ENCODE measurements around the gene LMAN1L.

DNA sequence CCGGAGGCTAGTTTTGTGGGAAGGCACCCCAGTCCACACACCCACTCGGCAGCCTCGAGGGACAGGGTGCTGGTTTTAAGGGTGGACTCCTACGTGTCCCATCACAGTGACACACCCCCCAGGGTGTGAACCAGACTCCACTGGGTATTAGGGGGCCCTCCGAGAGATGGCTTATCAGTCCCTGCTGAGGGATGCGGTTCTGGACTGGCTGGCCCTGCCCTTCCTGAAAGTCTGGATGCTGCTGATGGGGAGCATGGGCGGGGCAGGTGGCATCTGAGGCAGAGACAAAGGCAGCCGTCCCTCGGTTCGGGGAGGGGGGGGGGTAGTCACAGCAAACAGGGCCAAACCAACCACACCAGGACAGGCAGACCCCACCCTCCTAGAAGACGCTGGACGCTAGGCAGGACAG lies 31.3 kb downstream of the LMAN1L start:
- TF ChIP-seq, protein P1, sequence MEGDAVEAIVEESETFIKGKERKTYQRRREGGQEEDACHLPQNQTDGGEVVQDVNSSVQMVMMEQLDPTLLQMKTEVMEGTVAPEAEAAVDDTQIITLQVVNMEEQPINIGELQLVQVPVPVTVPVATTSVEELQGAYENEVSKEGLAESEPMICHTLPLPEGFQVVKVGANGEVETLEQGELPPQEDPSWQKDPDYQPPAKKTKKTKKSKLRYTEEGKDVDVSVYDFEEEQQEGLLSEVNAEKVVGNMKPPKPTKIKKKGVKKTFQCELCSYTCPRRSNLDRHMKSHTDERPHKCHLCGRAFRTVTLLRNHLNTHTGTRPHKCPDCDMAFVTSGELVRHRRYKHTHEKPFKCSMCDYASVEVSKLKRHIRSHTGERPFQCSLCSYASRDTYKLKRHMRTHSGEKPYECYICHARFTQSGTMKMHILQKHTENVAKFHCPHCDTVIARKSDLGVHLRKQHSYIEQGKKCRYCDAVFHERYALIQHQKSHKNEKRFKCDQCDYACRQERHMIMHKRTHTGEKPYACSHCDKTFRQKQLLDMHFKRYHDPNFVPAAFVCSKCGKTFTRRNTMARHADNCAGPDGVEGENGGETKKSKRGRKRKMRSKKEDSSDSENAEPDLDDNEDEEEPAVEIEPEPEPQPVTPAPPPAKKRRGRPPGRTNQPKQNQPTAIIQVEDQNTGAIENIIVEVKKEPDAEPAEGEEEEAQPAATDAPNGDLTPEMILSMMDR (IDR thresholded peaks at IDR 0.05): no peak
- no peak for TF ChIP-seq POLR2A (IDR thresholded peaks at IDR 0.05)

Measured in vagina (tissue), 2 donors.